Smooth muscle cell of bladder (primary cell): ENCODE data around the gene HNRNPUL2. TPM values are rescaled to one million over a fixed set of nuclear protein-coding genes. Genes with fewer than 3 reads are reported as not detected.

ENCODE experiments used
- total RNA-seq: library from RNA; depleted of rRNA; stranded (reverse); fragments of >200 nt; gene quantifications from 2 replicates; pipeline ENCODE4 v1.2.3, GENCODE V29; 2014

The HNRNPUL2 gene
- total RNA-seq: 7.3 and 9.7 TPM in 2 replicates

GRCh38 chr11:62727165-62727871 is at the start of gene HNRNPUL2:
HNRNPUL2 (minus strand) TSS chr11:62727457; CDS start chr11:62727156, 301 bp downstream.

DNA sequence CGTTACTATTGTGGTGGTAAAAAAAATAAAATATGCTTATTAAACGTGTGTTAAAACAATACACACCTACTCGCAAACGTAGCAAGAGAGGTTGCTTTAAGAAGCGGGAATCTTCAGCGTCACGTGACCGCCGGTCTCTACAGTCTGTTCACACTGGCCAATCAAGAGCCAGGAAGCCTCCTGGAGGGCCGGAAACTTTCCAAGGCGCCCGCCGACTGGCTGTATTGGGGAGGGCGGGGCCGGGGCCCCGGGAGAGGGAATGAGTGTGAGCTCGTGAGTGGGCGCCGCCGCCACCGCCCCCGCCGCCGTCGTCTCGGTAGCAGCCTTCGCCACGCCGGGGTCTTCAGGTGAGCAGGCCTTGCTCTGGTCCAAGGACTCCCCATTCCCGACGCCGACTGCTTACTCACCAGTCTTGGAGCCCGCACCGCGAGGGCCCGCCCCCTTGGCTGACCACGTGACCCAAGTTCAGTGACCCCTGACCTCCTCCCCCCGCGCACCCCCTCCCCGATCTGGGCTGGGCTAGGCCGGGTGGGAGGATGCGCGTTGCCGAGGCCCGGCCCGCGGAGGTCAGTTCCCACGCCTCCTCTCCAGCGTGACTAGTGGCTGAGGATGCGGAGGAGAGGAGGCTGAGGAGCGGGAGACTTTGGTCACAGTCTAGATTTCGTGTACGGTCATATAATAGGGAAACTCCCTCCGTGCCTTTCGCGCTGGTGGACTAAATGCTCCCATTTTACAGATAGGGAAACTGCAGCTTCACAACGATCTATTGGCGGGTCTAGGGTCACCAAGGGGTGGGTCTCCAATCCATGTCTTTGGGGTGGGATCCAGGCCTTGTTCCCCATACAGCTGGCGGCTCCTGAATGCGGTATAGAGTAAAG is 44.1 kb upstream of the HNRNPUL2 start, which contains the start of gene TAF6L:
Gene TAF6L (plus strand): TSS at position 253 of the 878 bp plus-strand sequence. CDS start 4,388 bp downstream, outside the sequence.

DNA sequence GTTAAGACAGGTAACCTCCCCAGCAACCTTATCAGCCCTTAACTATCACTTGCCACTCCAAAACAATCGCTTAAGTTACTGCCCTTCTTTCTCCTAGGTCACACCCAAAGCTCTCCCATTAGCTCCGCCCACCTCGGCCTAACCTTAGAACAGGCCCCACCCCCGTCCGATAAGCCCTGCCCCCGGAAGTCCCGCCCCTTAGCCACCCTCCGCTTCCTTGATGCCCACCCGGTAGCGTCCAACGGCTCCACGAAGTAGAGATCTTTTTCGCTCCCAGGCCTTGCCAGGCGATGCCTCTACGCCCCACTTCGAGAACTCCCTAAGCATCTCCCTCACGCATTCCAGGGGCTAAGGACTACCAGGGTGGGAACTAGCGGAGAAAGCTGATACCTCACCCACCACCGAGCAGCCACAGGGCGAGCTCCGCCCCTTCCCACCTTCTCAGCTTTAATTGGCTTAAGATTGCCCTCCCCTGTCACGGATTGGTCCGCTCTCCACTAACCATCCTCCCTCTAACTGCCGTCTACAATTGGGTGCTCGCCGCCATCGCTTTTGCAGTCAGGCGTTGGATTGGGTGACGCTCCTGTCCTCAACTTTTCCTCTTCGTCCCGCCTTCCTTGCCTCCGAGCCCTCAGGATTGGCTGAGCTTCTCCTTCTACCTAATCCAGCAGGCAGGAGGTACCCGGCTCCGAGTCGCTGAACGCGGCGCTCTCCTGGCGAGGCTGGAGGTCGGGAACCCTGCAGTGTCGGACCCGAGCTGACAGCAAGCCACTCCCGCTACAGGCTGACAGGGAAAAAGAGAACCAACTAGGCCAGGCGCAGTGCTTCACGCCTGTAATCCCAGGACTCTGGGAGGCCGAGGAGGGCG is 26.7 kb upstream of the HNRNPUL2 start, which contains the start of gene ZBTB3:
Gene ZBTB3 (minus strand): TSS at position 425 of the 868 bp plus-strand sequence. CDS start 496 bp downstream, outside the sequence.

GRCh38 chr11:62728171-62728988 is 1.1 kb upstream of the HNRNPUL2 start, which contains the start of gene TTC9C:
TTC9C (plus strand) TSS chr11:62728486; CDS start chr11:62728849, 363 bp downstream.

GRCh38 chr11:62707277-62707861 is 19.9 kb downstream of the HNRNPUL2 start, which contains the start of the genes BSCL2 and GNG3:
BSCL2 (minus strand) TSS chr11:62707424; CDS start chr11:62707195, 229 bp downstream.
GNG3 (plus strand) TSS chr11:62707676; CDS start chr11:62708296, 620 bp downstream.

GRCh38 chr11:62689421-62690183 is 37.7 kb downstream of the HNRNPUL2 start, which contains the start of gene LRRN4CL:
LRRN4CL (minus strand) TSS chr11:62689530; CDS start chr11:62688508, 1,022 bp downstream.

DNA sequence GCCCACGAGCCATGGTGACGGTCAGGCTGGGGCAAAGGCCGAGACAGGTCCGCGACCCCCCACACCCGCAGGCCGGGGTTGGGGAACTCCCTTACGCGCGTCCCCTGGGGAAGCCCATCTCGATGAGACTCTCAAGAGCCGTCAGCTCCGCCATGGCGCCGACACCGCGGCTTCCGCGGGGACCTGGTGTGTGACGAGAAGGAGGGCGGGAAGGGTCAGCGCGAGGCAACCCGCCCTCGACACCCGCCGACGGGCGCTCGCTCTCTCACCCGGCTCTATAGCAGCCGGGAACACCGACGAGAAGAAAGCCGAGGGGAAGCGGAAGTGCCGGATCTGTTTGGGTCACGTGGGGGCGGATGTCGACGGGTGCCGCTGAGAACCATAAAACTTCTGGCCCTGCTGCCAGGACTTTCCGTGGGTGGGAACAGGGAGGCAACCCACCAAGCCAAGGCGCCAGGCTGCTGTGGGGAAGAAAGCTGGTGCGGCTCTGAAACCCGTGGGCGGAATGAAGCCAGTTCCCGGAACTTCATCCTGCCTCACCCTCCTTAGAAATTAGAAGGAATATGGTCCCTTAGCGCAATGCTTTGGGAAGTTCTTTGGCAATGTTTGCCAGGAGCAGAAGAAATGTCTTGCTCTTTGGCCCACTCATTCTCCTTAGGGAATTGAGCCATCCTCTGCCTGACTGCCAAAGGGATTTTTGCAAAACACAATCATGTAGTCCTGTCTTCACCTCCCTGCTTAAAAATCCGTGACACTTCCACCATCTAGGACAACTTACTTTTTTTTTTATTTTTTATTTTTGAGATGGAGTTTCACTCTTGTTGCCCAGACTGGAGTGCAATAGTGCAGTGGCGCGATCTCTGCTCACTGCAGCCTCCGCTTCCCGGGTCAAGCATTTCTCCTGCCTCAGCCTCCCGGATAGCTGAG is 48.2 kb downstream of the HNRNPUL2 start, which contains the start of gene UBXN1:
Gene UBXN1 (minus strand): TSS at position 304 of the 927 bp plus-strand sequence. CDS start 150 bp downstream, at position 154.

GRCh38 chr11:62671608-62672389 is 55.5 kb downstream of the HNRNPUL2 start, which contains the start of the genes LBHD1 and UQCC3:
LBHD1 (minus strand) TSS chr11:62672267; CDS start chr11:62670031, 2,236 bp downstream.
UQCC3 (plus strand) TSS chr11:62671673; CDS start chr11:62671746, 73 bp downstream.

GRCh38 chr11:62665075-62665598 is 62.1 kb downstream of the HNRNPUL2 start, which contains the start of the genes C11orf98 and CSKMT:
C11orf98 (minus strand) TSS chr11:62665210; CDS start chr11:62665169, 41 bp downstream.
CSKMT (plus strand) TSS chr11:62665312; CDS start chr11:62665880, 568 bp downstream.

Other genes with a start within 250 kb of the HNRNPUL2 start
- 388 and 488 TPM in 2 replicates for gene AHNAK, start 180.7 kb downstream of the HNRNPUL2 start, total RNA-seq
- gene EEF1G, start 153.6 kb downstream of the HNRNPUL2 start, total RNA-seq: 1,708 and 1,734 TPM in 2 replicates
- gene TUT1, start 135.9 kb downstream of the HNRNPUL2 start, total RNA-seq: 4.8 and 6.7 TPM in 2 replicates
- gene MTA2, start 125.6 kb downstream of the HNRNPUL2 start, total RNA-seq: 110 and 118 TPM in 2 replicates
- gene EML3, start 114.7 kb downstream of the HNRNPUL2 start, total RNA-seq: 12.8 and 14.3 TPM in 2 replicates
- gene ROM1, start 114.2 kb downstream of the HNRNPUL2 start, total RNA-seq: 5.5 and 7.8 TPM in 2 replicates
- 22.3 and 35.2 TPM in 2 replicates for gene B3GAT3, start 105.5 kb downstream of the HNRNPUL2 start, total RNA-seq
- 249 and 288 TPM in 2 replicates for gene GANAB, start 80.8 kb downstream of the HNRNPUL2 start, total RNA-seq
- gene INTS5, start 74.2 kb downstream of the HNRNPUL2 start, total RNA-seq: 15.1 and 22.9 TPM in 2 replicates
- 39.7 and 43.3 TPM in 2 replicates for gene C11orf98, start 62.2 kb downstream of the HNRNPUL2 start, total RNA-seq
- gene CSKMT, start 62.1 kb downstream of the HNRNPUL2 start, total RNA-seq: 7.4 and 7.5 TPM in 2 replicates
- 11.7 and 12.1 TPM in 2 replicates for gene UQCC3, start 55.8 kb downstream of the HNRNPUL2 start, total RNA-seq
- gene LBHD1, start 55.2 kb downstream of the HNRNPUL2 start, total RNA-seq: 2.4 and 3.0 TPM in 2 replicates
- gene UBXN1, start 48.4 kb downstream of the HNRNPUL2 start, total RNA-seq: 193 and 199 TPM in 2 replicates
- gene LRRN4CL, start 37.9 kb downstream of the HNRNPUL2 start, total RNA-seq: 10.6 and 11.7 TPM in 2 replicates
- gene BSCL2, start 20.0 kb downstream of the HNRNPUL2 start, total RNA-seq: 58.3 and 73.6 TPM in 2 replicates
- not detected in 2 replicates for gene GNG3, start 19.8 kb downstream of the HNRNPUL2 start, total RNA-seq
- gene TTC9C, start 1.0 kb upstream of the HNRNPUL2 start, total RNA-seq: 34.0 and 37.4 TPM in 2 replicates
- 9.7 and 12.7 TPM in 2 replicates for gene ZBTB3, start 26.7 kb upstream of the HNRNPUL2 start, total RNA-seq
- gene POLR2G, start 34.1 kb upstream of the HNRNPUL2 start, total RNA-seq: 62.2 and 77.1 TPM in 2 replicates
- 12.1 and 19.1 TPM in 2 replicates for gene TAF6L, start 43.9 kb upstream of the HNRNPUL2 start, total RNA-seq
- 35.7 and 38.4 TPM in 2 replicates for gene TMEM179B, start 59.9 kb upstream of the HNRNPUL2 start, total RNA-seq
- gene TMEM223, start 64.5 kb upstream of the HNRNPUL2 start, total RNA-seq: 12.8 and 16.0 TPM in 2 replicates
- gene NXF1, start 78.0 kb upstream of the HNRNPUL2 start, total RNA-seq: 9.7 and 21.1 TPM in 2 replicates
- gene STX5, start 104.6 kb upstream of the HNRNPUL2 start, total RNA-seq: 46.2 and 49.9 TPM in 2 replicates
- not detected in 2 replicates for gene TEX54, start 105.4 kb upstream of the HNRNPUL2 start, total RNA-seq
- 51.0 and 77.9 TPM in 2 replicates for gene WDR74, start 112.1 kb upstream of the HNRNPUL2 start, total RNA-seq
- gene SLC3A2, start 153.4 kb upstream of the HNRNPUL2 start, total RNA-seq: 210 and 296 TPM in 2 replicates
- gene CHRM1, start 193.9 kb upstream of the HNRNPUL2 start, total RNA-seq: not detected in 2 replicates